ENCODE results near the gene SMAD6. TPM values are rescaled to one million over a fixed set of nuclear protein-coding genes. Genes with fewer than 3 reads are reported as not detected.
"Not testable (repeated sequence)": the region's sequence is repeated elsewhere in the genome, so short reads cannot be mapped to it uniquely, and the experiment has no call there.

SMAD6 gene
- polyA plus RNA-seq, 3 donors: 25.6 to 41.7 (median 39.7) TPM

DNA sequence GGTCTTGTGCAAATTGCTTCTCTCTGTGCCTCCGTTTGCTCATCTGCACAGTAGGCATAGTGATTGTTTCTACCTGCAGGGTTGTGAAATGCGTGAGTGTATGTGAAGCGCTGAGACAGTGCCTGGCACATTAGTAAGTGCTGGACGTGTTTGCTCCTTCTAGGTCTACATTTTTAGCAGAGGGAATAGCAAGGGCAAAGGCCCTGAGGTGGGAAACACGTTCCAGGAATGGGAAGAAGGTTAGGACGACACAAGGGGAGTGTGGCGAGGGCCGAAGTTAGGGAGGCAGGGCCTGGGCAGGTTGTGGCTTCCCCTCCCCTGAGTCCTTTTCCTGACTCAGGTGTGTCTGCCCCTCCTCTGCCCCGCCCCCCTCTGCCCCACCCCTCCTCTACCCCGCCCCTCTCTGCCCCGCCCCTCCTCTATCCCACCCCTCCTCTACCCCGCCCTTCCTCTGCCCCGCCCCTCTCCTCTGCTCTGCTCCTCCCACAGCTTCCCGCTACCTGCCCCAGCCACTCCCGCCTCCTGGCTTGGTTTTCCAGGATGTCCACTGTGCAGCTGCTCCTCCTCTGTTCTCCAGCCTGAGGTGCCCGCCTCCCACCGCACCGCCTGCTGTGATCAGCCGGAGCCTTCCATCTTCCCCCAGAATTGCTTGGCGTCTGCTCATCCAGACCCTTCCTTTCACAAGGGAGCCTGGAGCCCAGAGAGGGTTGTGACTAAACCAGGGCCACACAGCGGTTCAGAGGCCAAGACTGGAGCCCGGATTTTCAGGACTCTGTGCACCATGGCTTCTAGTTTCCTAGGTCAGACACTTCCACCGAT lies 31.1 kb upstream of the SMAD6 start:
- no peak for DNase-seq (ENCODE audit: extremely low read depth in 1 of 11, low read depth in 9 of 11, low spot score in 4 of 11)

DNA sequence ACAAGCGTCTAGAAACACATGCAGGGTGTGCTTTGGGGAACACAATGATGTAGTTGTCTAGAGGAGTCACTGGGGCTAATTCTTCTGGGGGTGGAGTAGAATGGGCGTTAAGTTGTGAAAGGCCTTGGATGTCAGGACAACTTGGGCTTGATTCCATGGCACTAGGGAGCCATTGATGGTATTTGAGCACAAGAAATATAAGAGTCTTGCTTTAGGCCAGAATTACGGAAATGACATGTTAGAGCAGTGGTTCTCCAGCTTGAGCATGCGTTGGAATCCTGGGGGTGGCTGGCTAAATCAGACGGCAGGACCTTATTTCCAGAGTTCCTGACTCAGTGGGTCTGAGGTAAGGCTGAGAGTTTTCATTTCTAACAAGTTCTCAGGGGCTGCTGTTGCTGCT lies 29.2 kb upstream of the SMAD6 start:
- no peak for DNase-seq (ENCODE audit: extremely low read depth in 1 of 11, low read depth in 9 of 11, low spot score in 4 of 11)

DNA sequence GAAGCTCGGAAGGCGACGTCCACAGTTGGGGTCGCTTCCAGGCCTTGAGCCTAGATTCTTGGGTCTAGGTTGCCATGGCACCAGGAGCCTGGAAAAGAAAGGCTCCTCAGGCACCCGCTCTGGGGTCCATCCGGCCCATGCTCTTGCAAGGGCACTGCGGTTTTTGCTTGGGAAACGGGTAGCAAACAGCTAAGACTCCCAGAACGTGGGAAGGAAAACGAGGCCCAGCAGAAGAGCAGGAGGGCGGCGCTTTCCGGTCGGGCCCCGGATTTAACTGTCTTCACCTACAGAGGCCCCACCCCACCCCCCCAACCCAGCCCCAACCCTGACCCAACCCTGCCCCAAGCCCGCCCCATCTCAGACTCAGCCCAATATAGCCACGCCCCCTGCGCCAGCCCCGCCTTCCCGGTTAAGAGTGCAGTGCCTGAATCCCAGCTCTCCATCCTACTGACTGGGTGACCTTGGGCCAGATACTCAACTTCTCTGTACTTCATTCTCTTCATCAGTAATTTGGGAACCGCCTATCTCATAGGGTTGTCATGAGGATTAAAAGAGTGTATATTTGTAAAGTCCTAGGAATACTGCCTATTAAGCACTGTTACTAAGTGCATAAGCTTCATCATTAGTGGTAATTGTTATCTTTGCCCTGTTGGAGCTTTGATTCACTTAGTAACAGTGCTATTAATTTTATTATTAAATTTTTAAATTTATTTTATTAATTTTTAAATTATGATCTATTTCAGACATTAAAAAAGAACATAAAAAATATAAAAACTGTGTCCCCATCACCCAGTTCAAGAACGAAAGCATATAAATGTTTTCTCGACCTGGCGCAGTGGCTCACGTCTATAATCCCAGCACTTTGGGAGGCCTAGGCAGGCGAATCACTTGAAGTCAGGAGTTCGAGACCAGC lies 28.4 kb upstream of the SMAD6 start:
- no peak for DNase-seq (ENCODE audit: extremely low read depth in 1 of 11, low read depth in 9 of 11, low spot score in 4 of 11)

DNA sequence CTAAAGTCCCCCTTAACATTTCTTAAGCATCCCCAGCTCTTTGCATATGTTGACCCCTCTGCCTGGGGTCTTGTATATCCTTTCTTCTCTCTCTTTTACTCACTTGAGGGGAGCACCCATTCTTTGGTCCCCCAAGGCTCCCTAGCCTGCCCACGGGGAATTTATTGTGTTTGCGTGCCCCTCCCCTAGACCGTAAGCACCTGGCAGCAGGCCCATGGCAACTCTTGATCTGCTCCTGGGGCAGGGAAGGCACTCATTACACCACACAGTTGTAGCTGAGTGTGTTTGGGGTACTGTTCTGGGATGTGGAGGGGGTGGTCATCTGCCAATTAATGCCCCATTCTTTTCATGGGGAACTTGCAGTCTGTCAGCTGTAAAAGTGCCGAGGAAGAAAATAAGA lies 27.3 kb upstream of the SMAD6 start:
- no peak for DNase-seq (ENCODE audit: extremely low read depth in 1 of 11, low read depth in 9 of 11, low spot score in 4 of 11)

DNA sequence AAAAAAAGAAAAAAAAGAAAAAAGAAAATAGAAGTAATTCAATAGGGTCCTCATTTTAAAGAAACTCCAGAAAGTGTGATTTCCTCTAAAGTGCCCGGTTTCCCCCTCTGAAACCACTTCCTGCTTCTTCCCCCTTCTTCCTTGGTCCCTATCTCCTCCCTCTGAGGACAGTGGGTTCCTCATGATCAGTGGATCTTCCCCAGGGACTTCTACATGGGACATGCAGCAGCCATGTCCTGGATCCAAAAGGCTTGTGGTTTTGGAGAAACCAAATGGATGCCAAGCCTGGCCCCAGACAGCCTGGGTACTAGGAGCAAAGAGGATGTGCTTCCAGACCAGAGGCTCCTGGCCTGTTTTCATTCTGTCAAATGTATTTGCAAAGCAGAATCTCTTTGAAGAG lies 26.6 kb upstream of the SMAD6 start:
- DNase-seq (ENCODE audit: extremely low read depth in 1 of 11, low read depth in 9 of 11, low spot score in 4 of 11): no peak

DNA sequence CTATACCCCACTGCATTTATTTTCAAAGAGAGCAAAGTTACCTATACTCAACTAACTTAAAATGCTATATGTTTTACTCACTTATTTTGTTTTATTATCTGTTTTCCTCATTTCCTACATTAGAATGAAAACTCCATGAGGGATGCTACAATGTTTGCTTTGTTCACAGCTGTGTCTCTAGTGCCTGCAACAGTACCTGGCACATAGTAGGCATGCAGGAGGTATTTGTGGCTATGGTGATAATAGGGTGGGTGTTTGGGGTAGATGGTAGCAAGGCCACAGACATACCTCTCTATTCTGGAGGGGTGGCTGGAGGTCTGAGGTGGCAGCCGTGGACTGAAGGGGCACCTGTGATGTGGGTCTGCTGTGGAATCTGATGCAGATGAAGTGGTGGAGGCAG lies 24.7 kb upstream of the SMAD6 start:
- no peak for DNase-seq (ENCODE audit: extremely low read depth in 1 of 11, low read depth in 9 of 11, low spot score in 4 of 11)

DNA sequence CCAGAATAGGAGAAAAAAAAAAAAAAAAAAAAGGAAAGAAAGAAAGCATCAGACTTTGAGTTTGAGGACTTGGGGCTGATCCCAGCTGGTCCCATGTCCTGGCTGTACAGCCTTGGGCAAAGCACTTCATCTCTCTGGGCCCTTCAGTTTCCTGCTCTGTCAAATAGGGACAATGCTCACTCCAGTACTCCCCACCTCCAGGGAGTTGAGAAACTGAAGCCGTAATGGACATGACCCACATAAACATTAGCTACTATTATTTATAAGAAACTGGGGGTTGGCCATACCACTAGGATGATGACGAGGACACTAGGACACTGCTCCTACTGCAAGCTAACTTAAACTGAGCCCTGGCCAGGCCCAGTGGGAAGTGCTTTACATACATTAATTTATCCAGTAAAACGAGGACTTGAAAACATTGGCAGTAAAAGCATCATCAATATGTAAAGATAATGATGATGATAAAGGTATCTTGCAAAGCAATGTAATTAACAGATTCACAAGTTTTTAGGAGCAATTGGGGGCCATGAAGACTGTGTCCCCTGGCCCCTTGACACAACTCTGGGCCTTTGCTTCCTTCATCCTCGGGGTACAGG lies 22.9 kb upstream of the SMAD6 start:
- no peak for DNase-seq (ENCODE audit: extremely low read depth in 1 of 11, low read depth in 9 of 11, low spot score in 4 of 11)

DNA sequence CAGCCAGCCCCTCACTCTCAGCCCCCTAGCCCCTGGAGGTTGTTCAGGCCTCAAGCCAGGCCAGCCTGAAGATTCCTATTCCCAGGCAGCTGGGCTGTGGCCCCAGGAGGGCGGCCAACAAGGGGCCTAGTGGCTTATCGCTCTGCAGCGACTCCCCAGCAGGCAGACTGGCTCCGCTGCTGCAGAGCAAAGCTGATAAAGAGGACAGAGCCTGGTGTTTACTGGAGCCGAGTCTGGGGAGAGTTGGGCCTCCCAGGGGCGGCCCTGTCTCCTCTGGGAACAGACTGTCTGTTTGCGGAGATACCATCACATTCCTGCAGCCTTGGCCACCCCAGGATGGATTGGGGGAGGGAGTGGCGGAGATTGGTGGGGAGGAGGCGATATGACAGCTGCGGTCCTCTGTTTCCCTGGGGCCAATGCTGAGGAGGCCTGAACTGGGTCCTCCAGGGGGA lies 22.4 kb upstream of the SMAD6 start:
- DNase-seq (ENCODE audit: extremely low read depth in 1 of 11, low read depth in 9 of 11, low spot score in 4 of 11): no peak

DNA sequence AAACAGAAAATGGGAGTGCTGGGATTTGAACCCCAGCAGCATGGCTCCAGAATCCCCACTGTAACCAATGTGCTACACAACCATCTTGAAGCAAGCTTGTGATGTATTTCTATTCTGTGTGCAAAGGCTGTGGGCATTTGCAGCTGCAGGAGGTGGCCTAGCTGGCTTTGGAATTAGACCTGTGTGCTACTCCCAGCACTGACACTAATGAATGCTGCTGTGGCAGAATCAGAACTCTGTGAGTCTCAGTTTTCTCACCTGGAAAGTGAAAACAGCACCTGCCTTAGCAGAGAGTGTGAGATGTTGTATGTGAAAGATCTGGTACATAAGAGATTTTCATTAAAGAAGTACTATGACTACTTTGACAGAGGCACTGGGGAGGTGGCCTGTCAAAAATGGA lies 21.5 kb upstream of the SMAD6 start:
- DNase-seq (ENCODE audit: extremely low read depth in 1 of 11, low read depth in 9 of 11, low spot score in 4 of 11): no peak

DNA sequence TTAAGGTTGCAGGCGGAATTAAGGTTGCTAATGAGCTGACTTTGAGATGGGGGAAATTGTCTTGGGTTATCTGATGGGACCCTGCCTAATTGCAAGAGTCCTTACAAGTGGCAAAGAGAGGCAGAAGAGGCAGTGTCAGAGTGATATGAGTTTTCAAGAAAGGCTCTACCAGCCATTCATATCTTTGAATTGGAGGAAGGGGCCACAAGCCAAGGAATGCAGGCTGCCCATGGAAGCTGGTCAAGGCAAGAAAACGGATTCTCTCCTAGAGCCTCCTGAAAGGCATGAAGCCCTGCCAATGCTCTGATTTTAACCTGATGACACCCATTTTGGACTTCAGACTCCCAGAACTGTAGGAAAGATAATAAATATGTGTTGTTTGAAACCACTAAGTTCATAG lies 20.6 kb upstream of the SMAD6 start:
- DNase-seq (ENCODE audit: extremely low read depth in 1 of 11, low read depth in 9 of 11, low spot score in 4 of 11): no peak

DNA sequence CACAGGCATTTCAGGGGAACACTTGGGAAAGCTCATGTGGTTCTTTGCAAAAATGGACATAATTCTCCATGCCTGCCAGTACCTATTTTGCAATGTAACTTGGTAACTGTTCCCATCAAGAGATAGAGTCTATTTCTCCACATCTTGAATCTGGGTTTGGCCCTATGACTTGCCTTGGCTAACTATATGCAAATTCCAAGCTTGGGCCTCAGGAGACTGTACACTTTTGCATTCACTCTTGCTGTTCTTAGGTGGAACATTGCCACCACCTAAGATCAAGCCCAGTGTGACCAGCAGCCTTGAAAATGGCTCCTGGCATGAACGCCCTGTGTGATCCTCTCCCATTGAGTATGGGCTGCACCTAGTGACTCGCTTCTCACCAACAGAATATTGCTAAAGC lies 19.8 kb upstream of the SMAD6 start:
- no peak for DNase-seq (ENCODE audit: extremely low read depth in 1 of 11, low read depth in 9 of 11, low spot score in 4 of 11)

DNA sequence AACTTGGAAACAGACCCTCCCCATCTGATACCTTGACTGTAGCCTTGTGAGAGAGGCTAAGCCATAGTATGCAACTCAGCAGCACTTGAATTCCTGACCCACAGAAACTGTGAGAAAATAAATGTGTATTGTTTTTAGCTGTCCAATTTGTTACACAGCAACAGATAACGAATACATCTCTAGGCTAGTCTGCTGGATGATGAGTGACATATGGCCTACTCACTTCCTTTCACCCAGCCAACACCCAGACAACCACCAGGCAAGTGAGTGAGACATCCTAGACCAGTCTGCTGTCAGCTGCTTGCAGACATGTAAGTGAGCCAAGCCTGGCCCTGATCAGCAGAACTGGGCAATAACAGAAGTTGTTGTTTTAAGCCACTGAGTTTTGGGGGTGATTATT lies 19.2 kb upstream of the SMAD6 start:
- DNase-seq (ENCODE audit: extremely low read depth in 1 of 11, low read depth in 9 of 11, low spot score in 4 of 11): no peak

DNA sequence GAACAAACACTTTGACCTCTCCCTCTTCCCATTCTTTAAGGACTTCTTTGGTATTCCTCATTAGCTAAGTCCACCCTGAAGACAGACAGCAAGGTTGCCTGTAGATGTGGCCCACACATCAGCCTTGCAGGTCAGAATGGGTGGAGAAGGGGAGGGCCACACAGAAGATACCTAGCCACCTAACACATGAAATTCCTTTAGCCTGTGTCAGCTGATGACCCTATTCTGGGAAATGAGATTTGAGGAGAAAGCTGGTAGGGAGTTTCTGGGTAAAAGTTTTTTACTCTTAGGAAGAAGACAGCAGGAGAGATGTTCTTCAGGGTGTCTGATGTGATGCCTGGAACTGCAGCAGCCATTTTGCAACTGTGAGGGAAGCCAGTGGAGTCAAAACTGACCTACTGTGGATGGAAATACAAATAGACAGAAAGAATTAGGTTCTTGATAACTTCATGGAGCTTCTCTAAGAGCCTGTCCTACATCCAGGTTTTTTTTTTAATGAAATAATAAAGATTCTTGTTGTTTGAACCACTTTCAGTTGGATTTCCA lies 17.8 kb upstream of the SMAD6 start:
- DNase-seq (ENCODE audit: extremely low read depth in 1 of 11, low read depth in 9 of 11, low spot score in 4 of 11): no peak

DNA sequence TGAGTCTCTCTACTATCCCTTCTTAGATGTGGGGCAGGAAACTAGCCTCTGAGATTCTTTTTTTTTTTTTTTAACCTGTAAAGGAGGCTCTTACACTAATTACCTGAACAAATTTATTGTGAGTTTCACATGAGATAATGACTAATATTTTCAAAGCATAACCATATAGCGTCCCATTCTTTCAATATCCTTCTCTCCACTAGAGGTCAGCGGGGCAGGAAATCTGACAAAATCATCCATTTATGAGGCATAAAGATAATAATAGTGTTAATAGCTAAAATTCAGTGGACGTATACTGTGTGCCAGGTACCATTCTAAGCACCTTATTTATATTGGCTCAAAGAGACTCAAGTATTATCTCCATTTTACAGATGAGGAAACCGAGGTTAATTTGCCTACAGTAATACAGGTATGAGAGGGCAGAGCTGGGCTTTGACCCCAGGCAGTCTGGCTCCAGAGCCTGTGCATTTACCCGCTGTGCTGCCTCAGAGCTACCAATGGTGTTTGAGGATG lies 16.3 kb upstream of the SMAD6 start:
- no peak for DNase-seq (ENCODE audit: extremely low read depth in 1 of 11, low read depth in 9 of 11, low spot score in 4 of 11)

DNA sequence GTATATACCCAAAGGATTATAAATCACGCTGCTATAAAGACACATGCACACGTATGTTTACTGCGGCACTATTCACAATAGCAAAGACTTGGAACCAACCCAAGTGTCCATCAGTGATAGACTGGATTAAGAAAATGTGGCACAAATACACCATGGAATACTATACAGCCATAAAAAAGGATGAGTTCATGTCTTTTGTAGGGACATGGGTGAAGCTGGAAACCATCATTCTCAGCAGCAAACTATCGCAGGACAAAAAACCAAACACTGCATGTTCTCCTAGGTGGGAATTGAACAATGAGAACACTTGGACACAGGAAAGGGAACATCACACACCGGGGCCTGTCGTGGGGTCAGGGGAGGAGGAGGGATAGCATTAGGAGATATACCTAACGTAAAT lies 11.1 kb upstream of the SMAD6 start:
- DNase-seq (ENCODE audit: extremely low read depth in 1 of 11, low read depth in 9 of 11, low spot score in 4 of 11): not testable (repeated sequence)

DNA sequence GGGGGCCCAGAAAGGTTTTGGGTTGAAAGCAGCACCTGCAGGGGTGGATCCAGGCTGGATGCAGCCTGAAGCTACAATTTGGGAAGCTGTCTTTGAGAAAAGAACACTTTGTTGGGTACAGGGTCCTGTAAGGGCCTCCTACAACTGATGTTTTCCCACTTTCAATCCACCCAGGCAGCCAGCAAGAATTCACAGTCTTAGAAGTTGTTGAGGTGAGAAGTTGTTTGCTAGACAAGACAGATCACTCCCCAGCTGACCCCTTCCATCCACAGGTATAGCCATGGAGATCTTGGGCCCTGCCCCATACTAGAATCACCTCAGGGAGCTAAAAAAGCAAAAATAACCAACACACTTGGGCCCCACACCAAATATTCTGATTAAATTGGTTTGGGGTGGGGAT lies 10.3 kb upstream of the SMAD6 start:
- no peak for DNase-seq (ENCODE audit: extremely low read depth in 1 of 11, low read depth in 9 of 11, low spot score in 4 of 11)

DNA sequence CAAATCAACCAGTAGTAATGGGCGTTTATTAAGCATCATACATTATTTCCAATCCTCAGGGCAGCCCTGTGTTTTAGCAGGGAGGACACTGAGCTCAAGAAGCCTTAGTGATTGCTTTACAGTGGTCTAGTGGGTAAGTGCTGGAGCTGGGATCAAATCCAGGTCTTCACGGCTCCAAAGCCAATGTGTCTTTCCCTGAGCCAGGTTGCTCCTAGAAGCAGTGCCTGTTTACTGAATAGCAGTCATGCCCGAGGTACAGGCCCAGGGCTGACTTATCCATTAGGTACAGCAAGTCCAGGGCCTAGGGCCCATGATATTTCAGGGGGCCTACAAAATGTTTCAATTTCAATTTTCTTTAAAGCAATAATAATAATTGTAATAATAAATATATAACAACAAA lies 9.6 kb upstream of the SMAD6 start:
- DNase-seq (ENCODE audit: extremely low read depth in 1 of 11, low read depth in 9 of 11, low spot score in 4 of 11): no peak

DNA sequence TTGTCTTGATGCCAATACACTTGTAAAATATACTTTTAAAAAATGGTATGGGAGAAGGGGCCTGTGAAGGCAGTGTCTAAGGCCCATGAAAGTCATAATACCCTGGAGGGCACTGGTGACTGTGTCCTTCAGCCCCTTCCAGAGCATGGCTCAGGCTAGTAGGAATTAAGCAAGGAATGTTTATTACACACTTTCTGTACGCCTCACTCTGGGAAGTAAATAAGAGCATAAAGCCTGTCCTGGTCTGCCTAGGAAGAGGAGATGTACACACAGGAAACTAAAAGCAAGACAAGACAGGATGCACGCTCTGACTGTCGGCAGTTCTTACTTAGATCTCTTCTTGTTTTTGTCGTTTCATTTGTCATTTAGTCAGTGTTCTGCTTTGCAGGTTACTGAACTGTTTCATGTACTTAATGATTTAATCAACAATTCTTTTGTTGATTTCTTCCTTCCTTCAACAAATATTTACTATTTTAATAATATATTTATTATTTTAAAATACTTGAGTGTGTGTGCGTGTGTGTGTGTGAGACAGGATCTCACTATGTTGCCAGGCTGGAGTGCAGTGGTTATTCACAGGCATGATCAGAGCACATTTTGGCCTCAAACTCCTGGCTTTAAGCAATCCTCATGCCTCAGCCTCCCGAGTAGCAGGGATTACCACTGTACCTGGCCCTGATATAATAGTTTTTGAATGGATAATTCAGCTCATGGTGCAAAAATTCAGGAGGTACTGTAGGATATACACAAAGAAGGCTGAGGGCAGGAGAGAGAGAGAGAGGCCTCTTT lies 9.0 kb upstream of the SMAD6 start:
- DNase-seq (ENCODE audit: extremely low read depth in 1 of 11, low read depth in 9 of 11, low spot score in 4 of 11): no peak

DNA sequence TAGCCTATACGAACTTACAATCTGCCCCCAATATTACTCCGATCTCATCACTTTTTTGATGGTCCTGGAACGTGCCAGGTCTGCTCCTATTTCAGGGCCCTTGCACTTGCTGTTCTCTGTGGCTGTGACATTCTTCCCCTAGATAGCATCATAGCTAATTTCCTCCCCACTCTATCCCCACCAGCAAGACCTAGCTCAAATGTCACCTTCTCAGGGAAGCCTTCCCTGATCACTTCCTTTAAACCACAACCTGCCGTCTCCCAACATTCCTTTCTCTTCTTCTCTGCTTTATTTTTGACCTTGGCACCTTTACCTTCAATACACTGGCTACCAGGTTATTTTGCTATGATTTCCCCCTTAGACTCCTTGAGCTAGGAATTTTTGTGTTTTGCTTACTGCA lies 5.3 kb upstream of the SMAD6 start:
- no peak for DNase-seq (ENCODE audit: extremely low read depth in 1 of 11, low read depth in 9 of 11, low spot score in 4 of 11)

Measured in renal cortex interstitium (tissue), 11 donors.